Epithelial cell of alveolus of lung (primary cell): ENCODE measurements around the gene TCEAL5. TPM values are rescaled to one million over a fixed set of nuclear protein-coding genes. Genes with fewer than 3 reads are reported as not detected.

Experiments
- total RNA-seq: library from RNA; depleted of rRNA; stranded (reverse); fragments of >200 nt; gene quantifications from 2 replicates; pipeline ENCODE4 v1.2.1, GENCODE V29; 2015

TCEAL5 gene, protein sequence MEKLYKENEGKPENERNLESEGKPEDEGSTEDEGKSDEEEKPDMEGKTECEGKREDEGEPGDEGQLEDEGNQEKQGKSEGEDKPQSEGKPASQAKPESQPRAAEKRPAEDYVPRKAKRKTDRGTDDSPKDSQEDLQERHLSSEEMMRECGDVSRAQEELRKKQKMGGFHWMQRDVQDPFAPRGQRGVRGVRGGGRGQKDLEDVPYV
- total RNA-seq = not detected in 2 replicates

DNA sequence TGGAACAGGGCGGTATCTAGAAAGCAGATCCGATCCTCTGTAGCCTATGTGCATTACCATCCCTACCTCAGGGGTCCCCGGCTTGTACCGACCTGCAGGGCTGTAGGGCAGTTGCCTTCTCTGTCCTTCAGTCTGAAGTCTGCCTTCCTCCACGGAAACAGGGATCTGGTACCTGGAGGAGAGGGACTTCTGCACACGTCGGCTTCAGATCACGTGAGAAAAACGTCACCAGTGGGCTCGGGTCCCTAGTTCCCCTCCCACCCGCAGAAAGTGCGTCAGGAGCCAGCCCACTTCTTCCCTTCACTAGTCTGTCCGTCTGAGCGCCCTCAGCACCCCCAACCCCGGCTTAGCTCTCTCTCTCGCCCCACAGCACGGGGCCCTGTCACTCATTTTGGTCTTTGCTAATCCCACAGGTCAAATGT is at the start of gene TCEAL5:
TCEAL5 (minus strand) TSS at position 170 of the 422 bp plus-strand sequence. CDS start 2,187 bp downstream, outside the sequence.

DNA sequence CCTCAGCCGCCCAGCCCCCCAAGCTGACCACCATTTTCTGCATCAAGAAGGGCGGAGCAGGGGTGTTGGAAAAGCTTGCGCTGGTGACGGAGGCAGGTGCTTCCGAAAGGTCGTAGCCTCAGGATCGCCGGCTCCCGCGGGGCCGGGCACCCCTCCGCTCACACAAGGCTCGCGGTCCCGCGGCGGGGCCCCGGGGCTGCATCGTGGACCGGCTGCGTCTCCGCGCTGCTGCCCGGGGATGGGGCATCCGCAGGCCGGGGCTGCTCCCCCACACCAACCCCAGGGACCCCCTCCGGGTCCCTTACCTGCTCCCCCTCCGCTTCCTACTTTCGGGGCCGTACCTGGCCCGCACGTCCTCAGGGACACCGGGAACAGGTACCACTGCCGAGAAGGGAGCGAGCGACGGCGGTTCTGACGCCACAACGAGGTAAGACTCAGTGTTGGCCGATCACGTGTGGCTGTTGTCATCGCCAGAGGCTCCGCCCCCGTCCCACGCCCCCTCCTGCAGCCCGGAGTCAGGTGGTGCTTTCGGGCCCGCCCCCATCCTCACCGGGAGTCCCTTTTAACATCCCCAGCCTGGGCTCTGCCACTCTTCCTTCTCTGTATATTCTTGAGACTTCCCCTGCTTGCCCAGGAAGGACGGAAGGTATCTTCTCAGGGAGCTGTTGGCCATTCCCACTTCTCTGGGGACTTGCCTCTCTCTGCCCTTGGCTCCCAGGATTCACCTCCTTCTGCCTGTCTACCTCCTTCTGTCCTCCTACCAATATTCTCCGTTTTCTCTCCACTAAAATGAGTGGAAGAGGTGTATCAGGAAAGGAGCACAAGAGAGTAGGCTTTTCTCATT is 34.2 kb upstream of the TCEAL5 start, which contains the start of gene BEX2:
BEX2 (minus strand) TSS at position 436 of the 844 bp plus-strand sequence. CDS start 1,014 bp downstream, outside the sequence.

DNA sequence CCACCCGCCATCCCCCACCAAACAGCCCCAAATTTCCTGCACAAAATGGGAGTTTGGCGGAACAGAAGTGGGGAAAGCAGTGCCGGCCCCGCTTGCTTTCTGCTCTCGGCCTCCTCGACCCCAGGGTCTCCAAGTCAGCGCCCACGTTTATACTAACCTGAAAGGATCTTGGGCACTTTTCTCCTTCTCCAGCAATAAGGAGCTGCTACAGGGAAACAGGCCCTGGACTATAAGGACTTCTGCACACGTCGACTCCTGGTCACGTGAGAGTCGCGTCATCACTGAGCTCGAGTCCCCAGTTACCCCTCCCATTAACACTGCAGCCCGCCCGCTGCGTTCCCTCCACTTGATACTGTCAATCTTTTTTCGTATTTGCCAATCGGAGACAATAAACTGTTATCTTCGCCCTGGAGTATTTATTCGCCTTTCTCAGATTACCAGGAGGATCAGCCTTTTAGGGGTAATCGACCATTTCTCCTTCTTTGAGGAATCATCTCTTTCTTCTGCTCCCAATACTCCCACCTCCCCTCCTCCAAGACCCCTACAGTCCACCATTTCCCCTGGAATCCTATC is 21.5 kb downstream of the TCEAL5 start, which contains the start of gene TCEAL8:
TCEAL8 (minus strand) TSS at position 235 of the 573 bp plus-strand sequence. CDS start 1,176 bp downstream, outside the sequence.

Other genes starting within 250 kb of the TCEAL5 start
- 0.96 and 13.6 TPM in 2 replicates for gene BEX1, start 212.6 kb downstream of the TCEAL5 start, total RNA-seq
- not detected in 2 replicates for gene NXF3, start 183.6 kb downstream of the TCEAL5 start, total RNA-seq
- gene BEX4, start 61.6 kb downstream of the TCEAL5 start, total RNA-seq = 20.3 and 21.2 TPM in 2 replicates
- gene TCEAL8, start 21.6 kb downstream of the TCEAL5 start, total RNA-seq = 94.8 and 97.3 TPM in 2 replicates
- gene BEX2, start 34.2 kb upstream of the TCEAL5 start, total RNA-seq = 1.6 TPM in 1 of 2 replicates, not detected in the other
- 30.5 and 43.8 TPM in 2 replicates for gene TCEAL7, start 53.5 kb upstream of the TCEAL5 start, total RNA-seq
- gene TCEAL9, start 79.8 kb upstream of the TCEAL5 start, total RNA-seq = 90.5 and 93.3 TPM in 2 replicates
- gene BEX3, start 99.8 kb upstream of the TCEAL5 start, total RNA-seq = 287 and 308 TPM in 2 replicates
- gene RAB40A, start 242.7 kb upstream of the TCEAL5 start, total RNA-seq = not detected in 2 replicates